Measurements from ENCODE around the gene TNFRSF25.
"Not testable (repeated sequence)": the region's sequence is repeated elsewhere in the genome, so short reads cannot be mapped to it uniquely, and the experiment has no call there.

TNFRSF25 gene

DNA sequence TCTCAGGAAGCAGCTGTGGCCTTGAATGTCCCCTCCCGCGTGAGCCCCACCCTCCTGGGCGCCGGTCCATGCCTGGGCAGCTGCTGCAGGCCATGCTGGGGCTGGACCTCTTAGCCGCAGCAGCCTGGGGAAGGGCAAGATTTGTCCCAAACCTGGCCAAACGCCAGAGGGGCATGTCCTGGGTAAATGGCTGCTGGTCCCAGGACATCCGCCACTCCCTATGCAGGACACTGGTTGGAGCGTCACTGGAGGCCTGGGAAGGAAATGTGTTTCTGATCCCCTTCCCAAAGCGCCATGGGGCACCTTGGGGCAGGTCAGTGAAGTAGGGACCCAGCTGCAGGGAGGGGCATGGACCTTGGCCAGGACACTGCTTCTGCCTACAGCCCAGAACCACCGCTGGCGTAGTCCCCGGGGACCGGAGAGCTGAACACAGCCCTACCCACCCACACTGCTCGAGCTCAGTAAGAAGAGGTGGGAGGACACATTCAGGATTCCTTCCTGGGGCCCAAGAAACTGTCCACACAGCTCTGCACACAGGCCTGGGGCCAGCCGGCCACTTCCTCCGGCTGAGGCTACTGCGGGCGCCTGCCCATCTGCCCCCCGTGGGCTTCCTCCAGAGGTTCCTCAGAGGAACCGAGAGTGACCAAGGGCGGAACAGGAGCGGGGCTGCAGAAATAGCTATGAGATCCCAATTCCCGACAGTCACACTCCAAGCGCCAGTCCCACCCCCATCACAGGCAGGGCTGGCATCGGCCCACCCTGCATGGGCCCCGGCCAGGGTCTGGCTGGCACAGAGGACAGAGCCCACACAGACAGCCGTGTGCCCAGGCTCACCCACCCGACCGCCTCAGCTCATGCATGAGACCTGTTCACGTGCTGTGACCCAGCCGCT lies 36.3 kb upstream of the TNFRSF25 start:
- DNase-seq (ENCODE audit: low spot score) (no peak), FAIRE-seq (no peak)

DNA sequence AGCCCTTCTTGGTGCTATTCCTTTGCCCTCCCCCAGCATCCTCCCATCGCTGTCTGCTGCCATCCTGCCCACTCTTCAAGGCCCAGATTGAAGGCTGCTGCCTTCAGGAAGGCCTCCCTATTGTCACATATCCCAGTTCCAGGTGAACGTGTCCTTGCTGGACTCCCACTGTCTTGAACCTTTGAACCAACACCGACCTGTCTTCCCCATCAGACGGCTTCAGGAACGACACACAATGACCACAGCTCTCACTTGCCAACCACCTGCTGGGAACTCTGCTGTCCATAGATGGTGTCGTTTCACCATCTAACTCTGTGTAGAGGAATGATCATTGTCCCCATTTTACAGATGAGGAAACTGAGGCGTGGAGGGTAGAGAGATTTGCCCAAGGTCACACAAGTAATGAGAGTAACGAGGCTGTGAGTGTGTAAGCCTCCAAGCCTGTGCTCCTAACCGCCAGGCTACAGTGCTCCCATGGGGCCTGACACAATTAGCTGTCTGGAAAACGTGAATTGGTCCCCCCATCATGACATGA lies 35.4 kb upstream of the TNFRSF25 start:
- DNase-seq (ENCODE audit: low spot score), result no peak
- no peak for FAIRE-seq

DNA sequence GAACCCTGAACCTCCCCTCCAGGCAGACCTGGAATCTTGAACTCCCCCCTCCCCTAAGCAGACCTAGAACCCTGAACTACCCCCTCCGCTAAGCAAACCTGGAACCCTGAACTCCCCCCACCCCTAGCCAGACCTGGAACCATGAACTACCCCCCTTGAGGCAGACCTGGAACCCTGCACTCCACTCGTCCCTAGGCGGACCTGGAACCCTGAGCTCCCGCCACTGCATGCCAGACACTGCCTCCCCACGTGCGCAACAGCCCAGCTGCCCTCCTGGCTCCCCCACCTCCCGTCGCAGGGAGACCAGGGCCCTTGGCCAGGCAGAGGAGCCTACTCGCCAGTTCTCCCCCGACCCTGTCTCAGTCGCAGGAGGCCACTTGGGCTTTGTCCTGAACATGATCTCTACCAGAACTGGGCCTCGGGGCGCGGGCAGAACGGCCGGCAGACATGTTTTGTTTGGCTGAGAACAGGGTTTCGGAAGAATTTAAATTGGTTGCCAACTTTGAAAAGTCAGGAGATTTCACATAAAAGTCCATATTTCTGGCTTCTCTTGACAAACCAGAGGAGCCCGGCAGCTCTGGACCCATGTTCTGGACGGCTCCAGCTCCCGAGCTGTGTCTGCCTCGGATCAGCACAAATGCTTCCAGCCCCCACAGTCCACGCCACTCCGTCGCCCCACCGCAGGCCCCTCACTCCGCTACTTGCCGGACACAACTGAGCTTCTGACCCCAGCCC lies 34.7 kb upstream of the TNFRSF25 start:
- DNase-seq (ENCODE audit: low spot score) (no peak), FAIRE-seq (no peak)

DNA sequence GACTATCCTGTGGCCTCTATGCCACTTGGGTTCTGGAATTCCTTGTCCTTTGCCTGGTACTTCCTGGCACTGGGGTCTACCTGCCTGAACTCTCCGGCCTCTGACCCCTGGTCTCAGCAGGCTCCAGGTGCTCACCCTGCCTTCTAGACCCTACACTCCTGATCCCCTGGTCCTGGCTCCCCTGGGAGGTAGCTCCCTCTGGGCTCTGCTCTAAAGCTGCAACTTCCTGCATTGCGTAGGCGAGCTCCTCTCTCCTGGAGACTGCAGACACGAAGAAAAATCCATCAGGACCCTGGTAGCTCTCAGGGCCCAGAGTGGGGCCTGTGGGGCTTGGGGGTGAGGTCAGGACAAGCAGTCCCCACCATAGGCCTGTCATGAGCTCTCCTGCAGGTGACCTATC lies 33.3 kb upstream of the TNFRSF25 start:
- DNase-seq (ENCODE audit: low spot score) (no peak), FAIRE-seq (no peak)

DNA sequence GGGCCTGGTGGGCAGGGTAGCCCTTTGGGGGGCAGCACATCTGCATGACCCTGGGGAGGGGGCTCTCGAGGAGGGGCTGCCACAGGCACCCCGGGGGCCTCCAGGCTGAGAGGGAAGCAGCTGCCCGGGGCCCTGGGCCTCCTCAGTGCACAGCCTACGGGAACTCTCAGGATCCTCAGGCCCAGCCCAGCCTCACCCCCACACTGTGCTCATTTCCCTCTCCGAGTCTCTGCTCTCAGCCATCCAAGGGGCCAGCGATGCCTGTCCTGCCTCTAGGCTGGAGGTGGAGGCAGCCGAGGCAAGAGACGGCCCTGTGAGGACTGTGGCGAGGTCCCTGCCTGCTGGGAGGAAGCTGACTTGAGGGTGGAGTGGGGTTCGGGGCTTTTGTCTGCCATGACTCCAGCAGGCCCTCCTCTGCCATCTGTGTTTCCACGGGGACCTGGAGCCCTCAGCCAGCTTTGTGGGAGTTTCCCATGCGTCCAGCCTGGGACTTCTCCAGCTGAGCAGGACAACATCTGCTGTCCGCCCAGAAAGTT lies 32.7 kb upstream of the TNFRSF25 start:
- DNase-seq (ENCODE audit: low spot score) (no peak), FAIRE-seq (no peak)

DNA sequence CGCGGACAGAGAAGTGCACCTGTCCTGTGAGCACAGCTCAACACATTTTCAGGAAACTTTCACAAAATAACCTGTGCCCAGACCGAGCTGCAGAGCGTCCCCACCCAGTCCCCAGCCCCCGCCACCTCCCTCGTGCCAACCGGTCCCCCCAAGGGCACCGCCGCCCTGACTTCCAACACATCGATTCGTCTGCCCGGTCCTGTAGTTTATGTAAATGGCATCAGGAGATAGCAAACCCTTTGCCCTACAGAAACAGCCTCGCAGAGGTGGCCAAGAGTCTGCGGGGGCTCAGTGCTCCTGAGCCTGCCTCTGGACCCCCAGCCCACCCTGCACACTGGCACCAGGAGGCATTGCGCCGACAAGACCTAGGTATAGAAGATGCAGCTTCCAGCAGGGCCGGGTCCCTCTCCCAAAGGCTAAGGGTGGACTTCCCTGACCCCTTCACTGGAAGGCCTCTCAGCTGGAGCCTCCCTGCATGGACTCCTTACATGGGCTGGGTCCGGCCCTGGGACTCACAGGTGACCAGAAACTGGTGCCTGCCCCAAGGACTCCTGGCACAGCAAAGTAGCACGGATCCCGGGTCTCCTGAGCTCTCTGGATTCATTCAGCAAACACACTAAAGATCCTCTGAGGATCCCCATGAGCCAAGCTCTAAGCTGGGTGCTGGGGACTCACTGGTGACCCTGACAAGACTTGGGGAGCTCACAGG lies 32.0 kb upstream of the TNFRSF25 start:
- no peak for DNase-seq (ENCODE audit: low spot score)
- no peak for FAIRE-seq

DNA sequence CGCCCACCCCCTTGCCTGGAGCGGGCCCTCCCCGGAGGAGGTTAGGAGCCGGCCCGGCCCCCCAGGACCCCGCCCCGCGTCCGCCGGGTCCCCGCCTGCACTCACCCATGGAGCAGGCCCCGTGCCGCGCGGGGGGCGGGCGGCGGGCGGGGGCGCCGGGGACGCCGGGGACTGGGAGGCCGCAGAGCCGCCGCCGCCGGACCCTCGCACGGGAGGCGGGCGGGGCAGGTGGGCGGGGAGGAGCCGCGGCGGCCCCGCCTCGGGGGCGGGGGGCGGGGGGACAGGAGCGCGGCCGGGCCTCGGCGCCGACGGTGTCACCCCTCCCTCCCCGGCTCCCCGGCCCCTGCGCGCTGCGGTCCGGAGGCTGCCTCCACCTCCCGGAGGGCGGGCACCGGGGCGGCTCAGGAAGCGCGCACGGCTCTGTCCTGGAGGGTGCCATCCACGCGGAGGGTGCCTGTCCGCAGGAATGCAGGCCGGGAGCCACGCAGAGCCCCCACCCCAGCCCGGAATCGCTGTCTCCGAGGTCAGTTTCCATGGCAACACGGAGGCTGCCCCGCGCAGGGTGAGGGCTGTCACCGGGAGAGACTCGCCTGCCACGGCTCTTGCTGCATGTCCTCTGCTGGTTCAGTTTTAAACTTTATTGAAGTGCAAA lies 31.4 kb upstream of the TNFRSF25 start:
- FAIRE-seq, result no peak
- DNase-seq (ENCODE audit: low spot score), result peak; percentile 81

DNA sequence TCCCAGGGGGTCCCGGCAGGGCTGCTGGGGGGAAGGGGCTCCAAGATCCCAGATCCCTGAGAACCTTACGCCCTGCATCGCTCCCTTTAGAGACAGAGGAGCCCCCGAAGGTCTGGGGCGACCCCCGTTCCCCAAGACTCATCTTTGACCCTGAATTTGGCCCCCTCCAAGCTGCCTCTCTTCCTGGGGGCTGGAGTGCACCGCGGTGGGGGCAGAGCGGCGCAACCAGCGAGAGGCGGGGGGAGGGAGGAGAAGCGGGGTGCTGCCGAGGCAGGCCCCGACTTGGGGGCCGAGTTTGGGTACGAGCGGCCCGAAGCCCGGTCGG lies 30.9 kb upstream of the TNFRSF25 start:
- FAIRE-seq (no peak), DNase-seq (ENCODE audit: low spot score) (no peak)

DNA sequence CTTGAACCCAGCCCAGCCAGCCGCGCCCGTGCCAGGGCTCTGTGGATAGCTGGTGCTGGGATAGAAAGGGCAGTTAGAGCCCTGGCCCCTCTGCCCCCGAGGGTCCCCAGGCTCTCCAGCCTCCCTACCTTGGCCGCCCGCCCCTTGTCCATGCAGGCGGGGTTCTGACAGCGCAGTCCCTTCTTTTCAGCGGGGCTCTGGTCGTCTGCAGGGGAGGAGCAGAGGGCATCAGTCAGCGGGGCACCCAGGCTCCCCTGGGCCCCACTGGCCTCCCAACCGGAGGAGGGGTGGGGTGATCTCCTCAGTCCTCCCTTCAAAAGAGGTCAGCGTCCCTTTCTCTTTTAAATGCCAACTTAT lies 30.4 kb upstream of the TNFRSF25 start:
- no peak for FAIRE-seq
- DNase-seq (ENCODE audit: low spot score), result no peak

DNA sequence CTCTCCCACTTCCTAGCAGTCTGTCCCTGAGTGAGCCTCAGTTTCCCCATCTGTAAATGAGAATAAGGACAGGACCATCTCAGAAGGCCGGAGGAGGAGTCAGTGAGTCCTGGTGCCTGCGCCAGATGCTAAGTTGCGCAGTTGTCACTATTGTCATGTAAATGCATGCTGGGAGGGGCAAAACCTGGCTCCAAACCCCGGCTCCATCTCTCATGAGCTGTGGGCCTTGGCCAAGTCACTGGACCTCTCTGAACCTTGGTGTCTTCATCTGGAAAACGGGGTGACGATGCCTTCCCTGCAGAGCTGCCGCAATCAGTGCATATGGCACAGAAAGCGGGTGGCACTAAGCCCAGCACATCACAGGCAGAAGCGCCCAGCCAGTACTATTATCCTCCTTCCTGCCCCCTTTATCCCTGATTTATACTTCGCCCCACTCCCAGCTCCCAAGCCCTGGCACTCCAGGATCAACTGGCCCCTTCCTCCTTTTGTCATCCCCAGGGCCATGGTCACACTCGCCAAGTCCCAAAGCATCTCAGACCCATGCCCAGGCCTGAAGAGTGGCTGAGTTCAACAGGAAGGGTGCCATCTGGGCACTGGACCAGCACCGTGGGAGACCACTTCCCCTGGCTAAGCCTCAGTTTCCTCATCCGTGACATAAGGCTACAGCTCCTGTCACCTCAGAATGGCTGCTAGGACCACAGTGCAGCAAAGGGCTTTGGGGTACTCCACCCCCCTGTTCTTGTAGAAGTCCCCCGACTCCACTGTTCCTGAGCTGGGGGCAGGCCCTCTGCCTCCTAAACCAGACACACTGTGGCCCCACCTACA lies 29.8 kb upstream of the TNFRSF25 start:
- no peak for FAIRE-seq
- no peak for DNase-seq (ENCODE audit: low spot score)

DNA sequence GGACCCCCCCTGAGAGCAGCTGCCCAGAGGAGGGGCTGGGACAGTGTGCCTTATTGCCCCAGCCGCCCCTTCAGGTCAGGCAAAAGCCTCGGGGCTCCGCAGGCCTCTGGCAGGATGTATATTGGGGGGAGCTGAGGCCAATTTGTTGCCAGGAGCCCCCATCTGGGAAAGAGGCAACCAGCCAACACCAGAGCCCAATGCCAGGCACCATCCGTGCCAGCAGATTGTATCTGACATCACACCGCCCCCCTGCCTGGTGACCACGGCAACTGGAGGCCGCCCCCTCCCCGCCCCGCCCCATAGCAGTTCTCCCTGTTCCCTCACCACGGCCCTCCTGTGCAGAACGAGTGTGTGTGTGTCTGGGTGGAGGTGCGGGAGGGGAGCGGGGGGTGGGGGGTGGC lies 29.1 kb upstream of the TNFRSF25 start:
- FAIRE-seq, result no peak
- no peak for DNase-seq (ENCODE audit: low spot score)

DNA sequence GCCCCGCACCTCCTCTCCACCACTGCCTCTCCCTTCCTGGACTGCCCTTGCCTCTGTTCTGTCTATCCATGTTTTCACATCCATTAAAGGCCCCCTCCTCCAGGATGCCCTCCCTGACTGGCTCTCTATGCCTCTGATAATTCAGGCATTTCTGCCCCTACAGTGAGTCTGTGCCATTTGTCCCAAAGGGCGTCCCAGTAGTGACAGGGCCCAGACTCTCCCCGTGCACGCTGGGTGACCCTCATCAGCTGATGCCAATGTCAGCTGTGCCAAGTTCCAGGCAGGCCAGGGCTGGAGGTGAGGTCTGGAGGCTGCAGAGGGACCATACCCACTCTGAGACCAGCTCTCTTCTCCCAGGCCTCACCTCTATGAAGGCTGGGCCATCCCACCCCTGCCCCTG lies 28.7 kb upstream of the TNFRSF25 start:
- FAIRE-seq (no peak), DNase-seq (ENCODE audit: low spot score) (no peak)

DNA sequence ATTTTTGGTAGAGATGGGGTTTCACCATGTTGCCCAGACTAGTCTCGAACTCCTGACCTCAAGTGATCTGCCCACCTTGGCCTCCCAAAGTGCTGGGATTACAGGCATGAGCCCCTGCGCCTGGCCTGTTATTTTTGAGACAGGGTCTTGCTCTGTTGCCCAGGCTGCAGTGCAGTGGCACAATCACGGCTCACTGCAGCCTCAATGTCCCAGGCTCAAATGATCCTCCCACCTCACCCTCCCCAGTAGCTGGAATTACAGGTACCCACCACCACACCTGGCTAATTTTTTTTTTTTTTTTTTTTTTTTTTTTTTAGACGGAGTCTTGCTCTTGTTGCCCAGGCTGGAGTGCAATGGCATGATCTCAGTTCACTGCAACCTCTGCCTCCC lies 27.9 kb upstream of the TNFRSF25 start:
- not testable (repeated sequence) for DNase-seq (ENCODE audit: low spot score); FAIRE-seq

DNA sequence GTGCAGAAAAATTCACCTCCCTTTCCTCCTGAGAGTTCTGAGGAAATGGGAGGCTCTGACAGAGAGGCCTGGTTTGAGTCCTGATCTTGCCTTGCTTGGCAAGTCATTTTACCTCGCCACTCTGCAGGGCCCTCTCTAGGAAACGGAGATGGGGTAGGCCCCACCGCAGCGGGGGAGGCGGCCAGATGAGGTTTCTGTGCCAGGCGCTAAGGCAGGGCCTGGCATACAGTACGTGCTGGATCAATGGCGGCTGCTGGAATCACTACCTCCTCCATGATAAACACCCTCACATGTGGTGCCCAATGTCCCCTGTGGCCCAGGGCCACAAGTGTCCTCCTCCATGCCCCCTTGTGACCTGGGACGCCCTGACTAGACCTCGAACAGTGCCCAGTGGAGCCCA lies 26.0 kb upstream of the TNFRSF25 start:
- FAIRE-seq (no peak), DNase-seq (ENCODE audit: low spot score) (no peak)

DNA sequence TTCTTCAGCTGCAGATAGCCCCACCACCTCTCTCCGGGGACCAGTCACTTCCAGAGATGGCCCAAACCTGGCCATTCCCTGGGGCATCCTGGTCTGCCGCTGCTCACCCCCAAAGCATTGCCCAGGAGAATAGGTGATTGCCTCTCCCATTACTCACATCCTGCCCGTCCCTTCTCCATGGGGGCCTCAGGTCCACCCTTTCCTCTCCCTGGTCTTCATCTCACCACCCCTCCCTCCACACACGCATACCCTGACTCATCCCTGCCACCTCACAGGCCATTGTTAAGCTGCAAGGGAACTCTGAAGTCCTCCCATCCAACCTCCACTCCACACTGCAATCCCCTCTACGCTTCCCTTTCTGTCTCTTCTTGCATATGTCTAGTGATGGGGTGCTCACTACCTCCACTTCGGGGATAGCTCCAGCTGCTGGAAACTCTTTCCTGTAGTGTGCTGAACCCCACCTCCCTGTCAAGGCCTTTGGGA lies 25.5 kb upstream of the TNFRSF25 start, which contains the start of gene PLEKHG5:
PLEKHG5 (minus strand) TSS at position 188 of the 483 bp plus-strand sequence. CDS start 14,096 bp downstream, outside the sequence.
- DNase-seq (ENCODE audit: low spot score) (peak; percentile 67), FAIRE-seq (no peak)

DNA sequence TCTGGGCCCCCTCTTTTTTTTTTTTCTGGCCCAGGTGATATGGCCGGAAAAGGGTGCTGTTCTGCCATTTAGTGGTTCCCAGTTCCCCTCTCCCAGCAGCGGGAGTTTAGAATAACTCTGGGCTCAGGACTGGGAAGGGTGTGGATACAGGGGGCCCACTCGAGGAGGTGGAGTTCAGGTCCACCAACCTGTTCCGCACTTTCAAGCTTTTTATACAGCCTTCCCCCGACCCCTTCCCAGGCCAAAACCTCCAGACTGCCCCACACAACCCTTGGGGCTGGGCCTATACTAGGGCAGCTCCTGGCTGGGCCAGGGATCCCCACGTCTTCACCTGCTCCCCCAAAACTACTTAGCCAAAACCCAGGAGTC lies 25.1 kb upstream of the TNFRSF25 start:
- no peak for FAIRE-seq
- DNase-seq (ENCODE audit: low spot score), result no peak

DNA sequence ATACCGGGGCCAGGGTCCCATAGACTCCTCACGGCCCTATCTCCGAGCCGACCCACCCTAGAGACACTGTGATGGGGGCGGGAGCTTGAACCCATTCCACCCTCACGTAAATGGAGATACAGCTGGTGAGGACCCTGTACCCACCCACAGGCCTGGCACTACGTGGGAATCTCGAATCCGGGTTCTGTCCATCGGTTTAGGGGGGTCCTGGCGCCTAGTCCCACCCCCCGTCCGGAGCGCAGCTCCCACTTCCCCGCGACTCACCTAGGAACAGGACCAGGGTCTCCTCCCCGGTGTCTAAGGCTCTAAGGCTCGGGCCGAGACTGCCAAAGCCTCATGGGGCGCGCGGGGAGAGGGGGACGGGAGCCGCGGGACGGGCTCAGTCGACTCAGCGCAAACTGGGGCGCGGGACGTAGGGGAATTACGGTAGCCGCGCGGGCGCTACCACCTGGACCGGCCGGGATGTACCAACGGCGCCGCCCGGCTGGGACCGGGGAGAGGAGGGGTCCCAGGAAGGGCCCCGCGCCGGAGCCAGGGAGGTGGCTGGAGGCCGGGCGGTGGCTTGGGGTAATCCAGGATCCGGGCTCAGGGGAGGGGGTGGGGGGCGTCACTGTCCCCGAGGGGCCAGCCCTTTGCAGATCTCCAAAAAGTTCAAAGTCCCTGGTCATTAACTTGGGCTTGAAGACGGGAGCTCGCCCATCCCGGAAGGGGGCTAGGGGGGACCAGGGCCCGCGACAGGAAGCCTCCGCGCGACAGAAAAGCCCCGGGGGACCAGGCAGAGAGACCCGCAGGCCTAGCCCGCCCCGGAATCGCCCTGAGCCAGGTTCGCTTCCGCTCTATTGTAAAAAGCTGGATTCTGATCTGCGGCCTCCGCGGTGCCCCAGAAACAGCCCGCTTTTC lies 24.5 kb upstream of the TNFRSF25 start:
- peak; percentile 74 for DNase-seq (ENCODE audit: low spot score)
- no peak for FAIRE-seq

DNA sequence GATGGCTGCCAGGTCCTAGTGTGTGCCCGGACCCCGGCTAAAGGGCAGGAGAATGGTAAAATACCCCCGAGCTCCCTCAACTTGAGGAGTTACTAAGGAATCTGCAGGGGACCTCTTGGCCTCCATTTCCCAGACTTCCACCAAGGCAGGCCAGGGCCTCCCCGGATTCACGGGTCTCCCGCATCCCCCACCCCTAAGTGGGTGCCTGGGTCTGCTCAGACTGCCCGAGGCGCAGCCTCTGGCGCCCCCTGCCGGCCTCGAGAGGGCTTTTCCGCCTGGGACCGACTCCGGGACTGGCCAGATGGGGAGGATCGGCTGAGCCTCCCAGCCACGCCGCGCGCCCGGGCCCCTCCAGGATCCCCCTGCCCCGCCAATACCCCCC lies 23.8 kb upstream of the TNFRSF25 start:
- FAIRE-seq (no peak), DNase-seq (ENCODE audit: low spot score) (peak; percentile 88)

DNA sequence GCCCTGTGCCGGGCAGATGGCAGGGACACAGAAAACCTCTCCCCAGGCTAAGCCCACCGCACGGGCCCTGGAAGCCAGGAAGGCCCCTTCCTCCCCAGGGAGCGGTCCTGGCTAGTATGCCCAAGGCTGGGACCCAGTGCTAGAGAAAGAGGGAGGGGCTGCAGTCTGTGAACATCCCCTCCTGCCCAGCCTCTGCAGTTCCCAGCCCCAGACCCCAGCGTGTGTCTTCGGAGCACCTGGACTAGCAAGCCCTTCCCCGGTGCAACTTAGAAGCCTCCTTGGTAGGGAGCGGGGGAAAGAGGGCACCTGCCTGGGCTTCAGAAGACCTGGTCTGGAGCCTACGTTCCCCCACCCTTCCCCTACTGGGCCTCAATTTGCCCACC lies 23.4 kb upstream of the TNFRSF25 start:
- no peak for FAIRE-seq

More for the DNA sequence above, 23.4 kb upstream of the TNFRSF25 start:
- no peak for DNase-seq (ENCODE audit: low spot score)

Measured in urothelium cell line (cell line).